PFSK-1 (cell line): Measurements from ENCODE around the gene TMEM131.

Source experiments
- FOXP2 ChIP-seq: optimal IDR thresholded peaks from 2 replicates; pipeline ENCODE3; 2011; ENCODE audit warnings: borderline replicate concordance, control low read depth, inconsistent platforms; ENCODE audit not compliant: insufficient read depth; ENCODE audit errors: extremely low read length, extremely low read depth
- POLR2AphosphoS5 ChIP-seq: IDR thresholded peaks from 2 replicates; pipeline ENCODE4 v1.6.1; 2012; ENCODE audit warnings: low read depth, mild to moderate bottlenecking, control low read depth, low read length, moderate library complexity
- SIN3A ChIP-seq: IDR thresholded peaks from 2 replicates; pipeline ENCODE4 v1.6.1; 2012; ENCODE audit warnings: mild to moderate bottlenecking, low read length, moderate library complexity, borderline replicate concordance; ENCODE audit not compliant: insufficient read depth
- TAF1 ChIP-seq: IDR thresholded peaks from 2 replicates; pipeline ENCODE4 v1.6.1; 2012; ENCODE audit warnings: low read length, control low read depth, borderline replicate concordance; ENCODE audit not compliant: insufficient read depth
- TF ChIP-seq, protein P1 (sequence below), 2 experiments: IDR thresholded peaks; 2 replicates each; pipeline versions ENCODE4 v1.6.1 to v1.8.0; 2011 to 2012; ENCODE audit warnings: low read depth in 2 of 2, low read length in 2 of 2, control low read depth in 1 of 2, inconsistent platforms in 1 of 2, mild to moderate bottlenecking in 1 of 2, moderate library complexity in 1 of 2; ENCODE audit not compliant: insufficient read depth in 1 of 2

The TMEM131 gene

GRCh38 chr2:97734061-97735051 is 261.4 kb downstream of the TMEM131 start:
- TF ChIP-seq POLR2AphosphoS5 (no peak), SIN3A (no peak), TAF1 (no peak), FOXP2 (no peak)
- TF ChIP-seq, protein P1, sequence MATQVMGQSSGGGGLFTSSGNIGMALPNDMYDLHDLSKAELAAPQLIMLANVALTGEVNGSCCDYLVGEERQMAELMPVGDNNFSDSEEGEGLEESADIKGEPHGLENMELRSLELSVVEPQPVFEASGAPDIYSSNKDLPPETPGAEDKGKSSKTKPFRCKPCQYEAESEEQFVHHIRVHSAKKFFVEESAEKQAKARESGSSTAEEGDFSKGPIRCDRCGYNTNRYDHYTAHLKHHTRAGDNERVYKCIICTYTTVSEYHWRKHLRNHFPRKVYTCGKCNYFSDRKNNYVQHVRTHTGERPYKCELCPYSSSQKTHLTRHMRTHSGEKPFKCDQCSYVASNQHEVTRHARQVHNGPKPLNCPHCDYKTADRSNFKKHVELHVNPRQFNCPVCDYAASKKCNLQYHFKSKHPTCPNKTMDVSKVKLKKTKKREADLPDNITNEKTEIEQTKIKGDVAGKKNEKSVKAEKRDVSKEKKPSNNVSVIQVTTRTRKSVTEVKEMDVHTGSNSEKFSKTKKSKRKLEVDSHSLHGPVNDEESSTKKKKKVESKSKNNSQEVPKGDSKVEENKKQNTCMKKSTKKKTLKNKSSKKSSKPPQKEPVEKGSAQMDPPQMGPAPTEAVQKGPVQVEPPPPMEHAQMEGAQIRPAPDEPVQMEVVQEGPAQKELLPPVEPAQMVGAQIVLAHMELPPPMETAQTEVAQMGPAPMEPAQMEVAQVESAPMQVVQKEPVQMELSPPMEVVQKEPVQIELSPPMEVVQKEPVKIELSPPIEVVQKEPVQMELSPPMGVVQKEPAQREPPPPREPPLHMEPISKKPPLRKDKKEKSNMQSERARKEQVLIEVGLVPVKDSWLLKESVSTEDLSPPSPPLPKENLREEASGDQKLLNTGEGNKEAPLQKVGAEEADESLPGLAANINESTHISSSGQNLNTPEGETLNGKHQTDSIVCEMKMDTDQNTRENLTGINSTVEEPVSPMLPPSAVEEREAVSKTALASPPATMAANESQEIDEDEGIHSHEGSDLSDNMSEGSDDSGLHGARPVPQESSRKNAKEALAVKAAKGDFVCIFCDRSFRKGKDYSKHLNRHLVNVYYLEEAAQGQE (IDR thresholded peaks at IDR 0.05; ENCODE audit: insufficient read depth in 1 of 2, low read depth in 2 of 2, low read length in 2 of 2) = no peak

DNA sequence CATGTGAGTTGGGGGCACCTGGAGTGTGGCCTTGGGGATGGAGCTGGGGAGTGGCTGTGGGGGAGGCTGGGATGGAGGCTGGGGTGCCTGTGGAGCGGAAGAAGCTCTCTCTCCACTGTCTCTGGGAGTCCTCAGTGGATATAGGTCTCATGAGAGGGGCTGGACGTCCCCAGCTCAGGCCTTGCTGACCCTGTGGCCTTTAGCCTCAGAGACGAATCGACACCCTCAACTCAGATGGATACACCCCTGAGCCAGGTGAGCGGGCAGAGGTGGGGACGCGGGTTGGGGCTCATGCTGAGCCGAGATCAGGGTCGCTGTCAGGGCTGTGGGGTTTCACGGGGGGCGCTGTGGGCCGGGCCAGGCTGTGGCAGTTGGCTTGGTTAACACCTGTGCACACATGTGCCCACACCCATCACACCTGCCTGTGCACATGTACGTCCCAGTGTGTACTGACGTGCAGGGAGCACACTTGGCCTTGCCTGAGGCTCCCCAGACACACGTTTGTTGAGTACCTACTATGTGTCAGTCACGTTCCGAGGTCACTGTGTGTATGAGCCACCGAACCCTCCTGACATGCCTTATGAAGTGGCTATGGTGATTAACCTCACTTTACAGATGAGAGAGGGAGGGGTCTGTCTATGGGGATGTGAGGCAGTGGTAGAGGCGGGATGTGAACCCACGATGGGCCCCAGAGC is 262.3 kb downstream of the TMEM131 start:
- TF ChIP-seq TAF1 (no peak), SIN3A (no peak), POLR2AphosphoS5 (no peak), FOXP2 (no peak)
- TF ChIP-seq, protein P1 (IDR thresholded peaks at IDR 0.05; ENCODE audit: insufficient read depth in 1 of 2, low read depth in 2 of 2, low read length in 2 of 2) = no peak

DNA sequence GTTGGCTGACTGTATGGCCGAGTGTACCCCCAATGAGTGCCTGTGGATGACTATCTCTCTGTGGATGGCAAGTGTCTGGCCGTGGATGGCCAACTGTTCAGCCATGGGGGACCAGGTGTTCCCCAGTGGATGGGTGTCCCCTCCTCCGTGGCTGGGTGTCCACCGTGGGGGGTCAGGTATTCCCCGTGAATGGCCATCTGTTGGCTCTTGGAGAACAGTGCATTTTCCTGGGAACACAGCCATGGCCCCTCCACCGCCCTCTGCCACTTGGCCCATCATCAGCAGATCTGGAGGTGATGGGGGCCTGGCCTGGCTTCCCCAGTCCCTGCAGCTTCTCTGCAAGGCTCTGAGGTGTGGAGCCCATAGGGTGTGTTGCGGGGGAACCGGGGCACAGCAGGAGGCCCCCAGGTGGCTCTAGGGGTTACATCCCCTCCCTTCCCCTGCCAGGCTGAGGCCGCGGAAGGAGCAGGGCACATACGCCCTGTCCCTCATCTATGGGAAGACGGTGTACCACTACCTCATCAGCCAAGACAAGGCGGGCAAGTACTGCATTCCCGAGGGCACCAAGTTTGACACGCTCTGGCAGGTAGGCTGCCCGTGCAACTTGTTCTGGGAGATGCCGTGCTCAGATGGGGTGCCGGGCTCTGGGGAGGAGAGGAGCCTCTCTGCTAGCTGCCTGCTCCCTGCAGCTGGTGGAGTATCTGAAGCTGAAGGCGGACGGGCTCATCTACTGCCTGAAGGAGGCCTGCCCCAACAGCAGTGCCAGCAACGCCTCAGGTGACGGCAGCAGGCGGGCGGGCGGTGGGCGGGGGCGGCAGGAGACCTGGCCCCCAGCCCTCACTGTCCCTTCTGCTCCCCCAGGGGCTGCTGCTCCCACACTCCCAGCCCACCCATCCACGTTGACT is 263.1 kb downstream of the TMEM131 start:
- TF ChIP-seq, protein P1 (IDR thresholded peaks at IDR 0.05; ENCODE audit: insufficient read depth in 1 of 2, low read depth in 2 of 2, low read length in 2 of 2) = no peak

DNA sequence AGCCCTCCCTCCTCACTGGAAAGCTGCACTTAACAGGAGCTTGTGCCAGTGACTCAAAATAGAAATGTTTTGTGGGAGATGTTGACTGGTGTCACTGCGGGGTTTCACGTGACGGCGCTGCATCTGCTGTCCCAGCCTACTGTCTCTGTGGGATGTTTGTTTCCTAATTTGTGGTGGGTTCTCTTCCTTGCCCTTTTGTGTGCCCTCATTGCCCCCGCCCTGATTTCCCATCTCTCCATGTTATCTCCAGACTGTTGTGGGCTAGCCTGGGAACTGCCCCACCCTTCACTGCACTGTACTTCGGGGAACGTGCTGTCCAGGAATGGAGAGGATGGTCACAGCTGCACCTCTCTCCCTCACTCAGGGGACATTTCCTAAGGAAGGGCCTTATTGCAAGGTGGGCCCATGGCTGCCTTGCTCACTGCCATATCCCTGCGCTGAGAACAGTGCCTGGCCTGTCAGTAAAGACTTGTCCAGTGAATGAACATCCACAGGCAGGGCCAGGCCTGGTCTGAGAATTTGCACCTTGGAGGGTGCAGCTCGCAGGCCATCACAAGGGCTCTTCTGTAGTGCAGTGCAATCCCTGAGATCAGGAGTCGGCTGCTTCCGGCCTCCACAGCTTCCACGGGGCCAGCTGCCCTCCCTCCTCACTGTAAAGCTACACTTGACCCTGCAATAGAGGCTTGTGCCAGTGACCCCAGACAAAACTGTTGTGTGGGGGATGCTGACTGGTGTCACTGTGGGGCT is 264.3 kb downstream of the TMEM131 start:
- TF ChIP-seq SIN3A (no peak), POLR2AphosphoS5 (no peak), FOXP2 (no peak), TAF1 (no peak)
- TF ChIP-seq, protein P1 (IDR thresholded peaks at IDR 0.05; ENCODE audit: insufficient read depth in 1 of 2, low read depth in 2 of 2, low read length in 2 of 2) = no peak
